Neural progenitor cell (in vitro differentiated cells): ENCODE measurements around the gene HECA.

ENCODE experiments used
- CTCF ChIP-seq: fragments of 200-600 bp; sonication (generic); IDR thresholded peaks from 2 replicates; pipeline ENCODE4 v1.5.1; 2017; ENCODE audit warnings: antibody characterized with exemption, mild to moderate bottlenecking
- EZH2 ChIP-seq: fragments of 200-600 bp; sonication (generic); IDR thresholded peaks from 2 replicates; pipeline ENCODE4 v1.6.1; 2017; ENCODE audit warnings: antibody characterized with exemption, mild to moderate bottlenecking, moderate library complexity

- no peak for TF ChIP-seq CTCF
- no peak for TF ChIP-seq EZH2
Measured at GRCh38 chr6:139134817-139135577, at the start of gene HECA.
